GM12878 (cell line): ENCODE results near the gene DNTTIP2. TPM values are rescaled to one million over a fixed set of nuclear protein-coding genes. Genes with fewer than 3 reads are reported as not detected.

Source experiments
- ATAC-seq: fragments of 200-7000 bp; cut with Tn5 transposase; 3 replicates; pipeline ENCODE4 v1.9.1; 2020; ENCODE audit warnings: mild to moderate bottlenecking, moderate library complexity
- BruUV-seq: library from RNA; stranded (reverse); fragments of 400-500 nt; replicated peaks from 2 replicates; lab custom pipeline; 2021; lab: Mats Ljungman, UMichigan
- CTCF ChIA-PET: fragments of 300-600 bp; sonication (Branson Sonifier 250); formaldehyde crosslinking; extraction: SDS; loops from one replicate; lab custom pipeline; 2021; ENCODE audit warnings: inconsistent platforms; lab: Yijun Ruan, JAX
- POLR2A ChIA-PET: fragments of 350-600 bp; formaldehyde crosslinking; extraction: SDS; loops from one replicate; lab custom pipeline; 2021; ENCODE audit warnings: inconsistent platforms; lab: Charles Lee
- RAD21 ChIA-PET: fragments of 300-600 bp; sonication (Branson Sonifier 250); formaldehyde crosslinking; loops from one replicate; lab custom pipeline; 2023; ENCODE audit warnings: antibody characterized with exemption; ENCODE audit not compliant: unreplicated experiment; lab: Charles Lee
- SMC1A ChIA-PET: fragments of 300-600 bp; sonication (Branson Sonifier 250); formaldehyde crosslinking; loops from one replicate; lab custom pipeline; 2023; ENCODE audit not compliant: unreplicated experiment, uncharacterized antibody; lab: Charles Lee
- DNase-seq: peaks from one replicate; pipeline ENCODE4 v3.0.0-alpha.2; 2011; ENCODE audit warnings: low read depth, low spot score
- FAIRE-seq: peaks from 3 replicates; lab custom pipeline; 2011; peaks lifted over from hg19 to GRCh38; lab: Jason Lieb, UNC
- H2AFZ ChIP-seq: 2 replicates; pipeline ENCODE4 v1.6.0; 2011; ENCODE audit warnings: low read depth, low read length, control low read depth; ENCODE audit not compliant: control insufficient read depth
- H3K27ac ChIP-seq: 2 replicates; pipeline ENCODE4 v1.5.1; 2011; ENCODE audit warnings: control low read depth; ENCODE audit not compliant: control insufficient read depth, insufficient read depth
- H3K27me3 ChIP-seq, 2 experiments: replicated peaks in 1 of 2; 2 replicates each; pipeline versions ENCODE4 v1.6.0 to v1.6.1; 2011; ENCODE audit warnings: low read length in 1 of 2; ENCODE audit not compliant: control insufficient read depth in 2 of 2, insufficient read depth in 2 of 2
- H3K36me3 ChIP-seq, 2 experiments: 2 replicates each; pipeline ENCODE4 v1.5.1; 2011; ENCODE audit warnings: low read length in 1 of 2; ENCODE audit not compliant: control insufficient read depth in 2 of 2, insufficient read depth in 2 of 2
- H3K4me1 ChIP-seq: 2 replicates; pipeline ENCODE4 v1.6.1; 2011; ENCODE audit warnings: mild to moderate bottlenecking, low read length, moderate library complexity, mixed read lengths; ENCODE audit not compliant: control insufficient read depth, insufficient read depth
- H3K4me2 ChIP-seq: 2 replicates; pipeline ENCODE4 v1.6.0; 2011; ENCODE audit warnings: control low read depth; ENCODE audit not compliant: control insufficient read depth, insufficient read depth
- H3K4me3 ChIP-seq: fragments of 200-600 bp; sonication (generic); 2 replicates; pipeline ENCODE4 v1.5.1; 2016
- H3K79me2 ChIP-seq: 2 replicates; pipeline ENCODE4 v1.6.0; 2011; ENCODE audit warnings: low read length; ENCODE audit not compliant: control insufficient read depth, insufficient read depth
- H3K9ac ChIP-seq: 2 replicates; pipeline ENCODE4 v1.8.0; 2011; ENCODE audit warnings: low read length, control low read depth, mixed read lengths; ENCODE audit not compliant: control insufficient read depth, insufficient read depth
- H3K9me3 ChIP-seq: replicated peaks from 3 replicates; pipeline ENCODE4 v1.5.1; 2011; ENCODE audit warnings: mild to moderate bottlenecking, low read length; ENCODE audit not compliant: control insufficient read depth, insufficient read depth
- H4K20me1 ChIP-seq: 2 replicates; pipeline ENCODE4 v1.6.0; 2011; ENCODE audit not compliant: control insufficient read depth, insufficient read depth
- ASH2L ChIP-seq: fragments of 300-600, 200-600 bp; sonication (generic); IDR thresholded peaks from 2 replicates; pipeline ENCODE4 v1.6.1; 2017; ENCODE audit warnings: low read depth, mild to moderate bottlenecking, borderline replicate concordance
- BACH1 ChIP-seq: fragments of 450-650 bp; IDR thresholded peaks from 2 replicates; pipeline ENCODE4 v1.6.1; 2017; ENCODE audit warnings: mild to moderate bottlenecking, borderline replicate concordance
- BCL3 ChIP-seq: IDR thresholded peaks from 2 replicates; pipeline ENCODE4 v1.6.1; 2011; ENCODE audit warnings: borderline replicate concordance, low read depth, mild to moderate bottlenecking, moderate library complexity, low read length; ENCODE audit not compliant: insufficient read depth, poor library complexity, severe bottlenecking
- CEBPB ChIP-seq, 2 experiments: fragments of 150-350 bp in 1 of 2; IDR thresholded peaks; 2 replicates each; pipeline ENCODE4 v1.6.1; 2012 to 2014; ENCODE audit warnings: low read depth in 2 of 2, low read length in 2 of 2, borderline replicate concordance in 1 of 2, inconsistent platforms in 1 of 2
- ESRRA ChIP-seq: IDR thresholded peaks from 2 replicates; pipeline ENCODE4 v1.6.1; 2012; ENCODE audit warnings: mild to moderate bottlenecking, low read length, improper control_type of control experiment
- GATAD2B ChIP-seq: fragments of 450-650 bp; conservative IDR thresholded peaks from 2 replicates; pipeline ENCODE4 v1.6.1; 2017; ENCODE audit warnings: low read depth, mild to moderate bottlenecking, moderate library complexity
- PAX8 ChIP-seq: fragments of 450-650 bp; IDR thresholded peaks from 2 replicates; pipeline ENCODE4 v1.6.1; 2017; ENCODE audit warnings: mild to moderate bottlenecking, moderate library complexity
- RUNX3 ChIP-seq: IDR thresholded peaks from 2 replicates; pipeline ENCODE4 v1.6.1; 2012; ENCODE audit warnings: low read length, inconsistent platforms
- SIX5 ChIP-seq: IDR thresholded peaks from 2 replicates; pipeline ENCODE4 v1.6.1; 2011; ENCODE audit warnings: mild to moderate bottlenecking, low read depth, low read length, moderate library complexity; ENCODE audit not compliant: severe bottlenecking
- SMARCA5 ChIP-seq: fragments of 450-650 bp; IDR thresholded peaks from 2 replicates; pipeline ENCODE4 v1.6.1; 2017; ENCODE audit warnings: mild to moderate bottlenecking
- SP1 ChIP-seq: IDR thresholded peaks from one replicate; pipeline ENCODE4 v1.6.1; 2011; ENCODE audit warnings: low read depth, low read length
- STAT3 ChIP-seq: IDR thresholded peaks from 2 replicates; pipeline ENCODE4 v1.6.1; 2011; ENCODE audit warnings: low read depth, low read length, improper control_type of control experiment
- TBL1XR1 ChIP-seq: IDR thresholded peaks from 2 replicates; pipeline ENCODE4 v1.6.1; 2012; ENCODE audit warnings: low read depth, low read length, improper control_type of control experiment
- ZNF622 ChIP-seq: fragments of 450-650 bp; IDR thresholded peaks from 2 replicates; pipeline ENCODE4 v1.6.1; 2017; ENCODE audit warnings: mild to moderate bottlenecking, inconsistent platforms
- ZZZ3 ChIP-seq: IDR thresholded peaks from 2 replicates; pipeline ENCODE4 v1.6.1; 2011; ENCODE audit warnings: low read depth; ENCODE audit not compliant: control insufficient read depth, insufficient read length
- WGBS: methylation state at CpG from one replicate; pipeline ENCODE4 v1.1.6; 2016; ENCODE audit warnings: low lambda C conversion rate; ENCODE audit not compliant: insufficient replicate concordance, insufficient coverage; ENCODE audit errors: missing lambda C conversion rate; 5-methylcytosine and 5-hydroxymethylcytosine counted together
- in situ Hi-C: fragments of 300-500 bp; cut with MboI; formaldehyde crosslinking; loops from 9 replicates; pipeline ENCODE4 v1.14.3; 2018; ENCODE audit warnings: mixed read lengths
- intact Hi-C: fragments of 100-400 bp; cut with micrococcal nuclease; formaldehyde crosslinking; loops from one replicate; pipeline ENCODE4 v1.14.2; 2022; ENCODE audit not compliant: unreplicated experiment
- polyA plus RNA-seq, 11 experiments: library from polyadenylated mRNA; depleted of rRNA in 4 of 11; unstranded in 6 of 11; stranded (reverse) in 5 of 11; fragments of >200 nt; fragmentation: Nextera tagmentation in 4 of 11; fragmentation: Illumina TruSeq in 1 of 11; extraction: Ambion mirVana in 4 of 11; extraction: Trizol in 1 of 11; gene quantifications; 1 replicate in 1 of 11; 2 replicates in 10 of 11; pipeline versions ENCODE4 v1.2.1 to v1.2.3, GENCODE V29; 2011 to 2016; ENCODE audit warnings: inconsistent platforms in 2 of 11, missing spikeins in 2 of 11, low read depth in 1 of 11
- total RNA-seq, 4 experiments: library from RNA; depleted of rRNA in 3 of 4; stranded (reverse); fragments of >200 nt in 3 of 4; fragmentation: Illumina TruSeq in 1 of 4; extraction: Trizol in 1 of 4; gene quantifications; 2 replicates each; pipeline versions ENCODE4 v1.2.1 to v1.2.3, GENCODE V29; 2013 to 2021

Gene DNTTIP2
- total and polyA plus RNA-seq, 10 of the 15 experiments (the other 5 are each of a cell fraction or from before 2014, with no cell fraction given), result 34.3 to 99.2 (median 74.9) TPM

- no peak for TF ChIP-seq RUNX3
- TF ChIP-seq BACH1, result no peak
- TF ChIP-seq, all 136 proteins: peak for 0
Observed at GRCh38 chr1:93841771-93842170, 37.2 kb downstream of the DNTTIP2 start (continued).

DNA sequence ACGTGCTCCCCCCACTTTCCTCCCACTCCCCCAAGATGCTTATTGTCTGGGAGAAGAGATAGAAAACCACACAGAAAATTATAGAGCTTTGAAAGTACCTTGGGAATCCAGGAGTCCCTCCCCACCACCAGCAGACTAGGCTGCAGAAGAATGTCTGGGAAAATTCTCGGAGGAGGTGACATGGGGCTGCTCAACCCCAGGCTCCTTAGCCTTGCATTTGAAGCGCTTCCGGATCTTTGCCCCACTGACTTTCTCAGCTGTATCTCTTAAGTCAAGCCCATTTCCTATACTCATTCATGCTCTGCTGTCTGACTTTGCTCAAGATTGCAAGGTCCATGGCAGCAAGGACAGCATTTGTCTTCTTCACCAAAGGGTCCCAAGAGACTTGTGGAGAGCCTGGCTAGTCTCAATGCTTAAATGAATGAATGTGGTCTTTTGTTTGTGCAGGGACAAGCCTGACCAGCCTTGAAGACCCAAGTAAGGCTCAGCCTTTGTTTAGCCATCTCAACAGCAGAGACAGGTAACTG is 38.0 kb downstream of the DNTTIP2 start:
- 78% methylated on average over 4 of the region's 4 CpGs for WGBS
- no peaks in the 10 kb centered on the region for H3K36me3 ChIP-seq
- no peak overlapping the region for H3K4me2 ChIP-seq
- in situ Hi-C loops (loop anchor here (5.0 to 25.0 kb wide), 3 partner anchors 214 to 536 kb away; partner anchors contain the start of gene FNBP1L), intact Hi-C loops (no loop called here)
- ATAC-seq (no peak), FAIRE-seq (no peak), DNase-seq (no peak)
- no peaks in the 10 kb centered on the region for H3K9me3 ChIP-seq
- H4K20me1 ChIP-seq, result no peaks in the 10 kb centered on the region
- H3K79me2 ChIP-seq, result no peaks in the 10 kb centered on the region
- no peaks in the 10 kb centered on the region for H3K27me3 ChIP-seq
- TF ChIP-seq TBL1XR1, result no peak
- TF ChIP-seq ESRRA, result no peak
- TF ChIP-seq ASH2L, result no peak
- TF ChIP-seq BACH1, result no peak
- no peak for TF ChIP-seq BCL3
- no peak for TF ChIP-seq SP1
- no peak for TF ChIP-seq GATAD2B
- TF ChIP-seq CEBPB (IDR thresholded peaks at IDR 0.05; ENCODE audit: borderline replicate concordance in 1 of 2, low read depth in 2 of 2, low read length in 2 of 2), result no peak
- no peak for TF ChIP-seq SIX5
- no peak for TF ChIP-seq STAT3
- TF ChIP-seq ZZZ3, result no peak
- no peak for TF ChIP-seq PAX8
- no peak for TF ChIP-seq SMARCA5
- TF ChIP-seq ZNF622, result no peak
- no peak overlapping the region for H3K9ac ChIP-seq
- no peak overlapping the region for H2AFZ ChIP-seq
- POLR2A ChIA-PET, result no interaction called here
- H3K4me3 ChIP-seq, result no peak overlapping the region
- RAD21 ChIA-PET, result interaction anchor here (1.4 to 6.9 kb wide), 2 partner anchors 27 to 210 kb away, joined by 4 to 114 read pairs; no protein-coding TSS in a partner anchor
- peaks cover 6% of the 10 kb centered on the region for H3K4me1 ChIP-seq
- CTCF ChIA-PET, result interaction anchor here (0.6 to 10.6 kb wide), 5 partner anchors 10 to 589 kb away, joined by 3 to 156 read pairs (median 3); no protein-coding TSS in a partner anchor
- BruUV-seq, result no TSS peak
- H3K27ac ChIP-seq, result no peak overlapping the region
- SMC1A ChIA-PET, result interaction anchor here (0.7 to 2.2 kb wide), 9 partner anchors 21 to 1916 kb away, joined by 3 to 9 read pairs (median 3); no protein-coding TSS in a partner anchor
